ENCODE data around the gene PLA2G4C. TPM values are rescaled to one million over a fixed set of nuclear protein-coding genes. Genes with fewer than 3 reads are reported as not detected.
"Not testable (repeated sequence)": the region's sequence is repeated elsewhere in the genome, so short reads cannot be mapped to it uniquely, and the experiment has no call there.

PLA2G4C gene
- total RNA-seq, 1 donor from 2014 or later, result 11.5 TPM

DNA sequence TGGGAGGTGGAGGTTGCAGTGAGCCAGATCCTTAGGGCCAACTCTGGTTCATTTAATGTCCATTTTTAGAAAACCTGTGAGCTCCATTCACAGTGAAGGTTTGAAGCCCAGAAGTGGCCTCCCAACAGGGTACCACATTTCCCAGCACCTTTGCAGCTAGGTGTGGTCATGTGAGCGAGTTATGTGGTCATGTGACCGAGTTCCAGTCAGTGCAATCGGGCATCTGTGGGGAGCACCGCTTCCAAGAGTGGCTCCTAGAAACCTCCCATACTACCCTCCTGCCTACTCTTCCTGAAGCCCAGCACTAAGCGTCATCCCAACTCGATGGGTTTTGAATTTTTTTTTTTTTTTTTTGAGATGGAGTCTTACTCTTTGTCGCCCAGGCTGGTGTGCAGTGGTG is 663 bp upstream of the PLA2G4C start:
- DNase-seq (ENCODE audit: low spot score), result no peak

DNA sequence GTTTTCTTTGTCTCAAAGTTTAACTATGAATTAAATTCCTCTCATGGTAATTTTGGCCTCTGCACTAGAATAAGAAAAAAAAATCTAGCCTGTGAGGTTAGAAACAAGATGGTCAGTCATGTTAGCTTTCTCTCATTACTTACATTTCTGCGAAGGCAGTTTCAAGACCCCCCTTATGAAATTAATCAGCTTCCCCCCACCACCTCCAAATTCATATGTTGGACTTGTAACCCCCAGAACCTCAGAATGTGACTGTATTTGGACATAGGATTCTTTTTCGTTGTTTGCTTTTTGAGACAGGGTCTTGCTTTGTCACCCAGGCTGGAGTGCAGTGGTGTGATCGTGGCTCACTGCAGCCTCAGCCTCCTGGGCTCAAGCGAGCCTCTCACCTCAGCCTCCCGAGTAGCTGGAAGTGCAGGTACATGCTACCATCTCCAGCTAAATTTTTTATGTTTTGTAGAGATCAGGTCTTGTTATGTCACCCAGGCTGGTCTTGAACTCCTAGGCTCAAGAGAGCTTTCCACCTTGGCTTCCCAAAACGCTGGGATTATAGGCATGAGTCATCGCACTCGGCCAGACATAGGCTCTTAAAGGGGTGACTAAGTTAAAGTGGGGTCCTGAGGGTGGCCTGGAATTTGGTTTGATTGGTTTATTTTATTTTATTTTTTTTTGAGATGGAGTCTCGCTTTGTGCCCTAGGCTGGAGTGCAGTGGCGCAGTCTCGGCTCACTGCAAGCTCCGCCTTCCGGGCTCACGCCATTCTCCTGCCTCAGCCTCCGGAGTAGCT is 1.4 kb downstream of the PLA2G4C start:
- no peak for DNase-seq (ENCODE audit: low spot score)

DNA sequence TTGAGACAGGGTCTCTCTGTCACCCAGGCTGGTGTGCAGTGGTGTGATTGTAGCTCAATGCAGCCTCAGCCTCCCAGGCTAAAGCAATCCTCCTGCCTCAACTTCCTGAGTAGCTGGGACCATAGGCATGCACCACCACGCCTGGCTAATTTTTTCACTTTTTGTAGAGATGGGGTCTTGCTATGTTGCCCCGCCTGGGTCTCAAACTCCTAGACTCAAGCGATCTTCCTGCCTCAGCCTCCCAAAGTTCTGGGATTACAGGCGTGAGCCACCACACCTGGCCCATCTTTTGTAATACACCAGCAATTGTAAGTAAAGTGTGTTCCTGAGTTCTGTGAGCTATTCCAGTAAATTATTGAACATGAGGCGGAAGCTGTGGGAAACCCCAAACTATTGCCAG is 6.7 kb downstream of the PLA2G4C start:
- no peak for DNase-seq (ENCODE audit: low spot score)

DNA sequence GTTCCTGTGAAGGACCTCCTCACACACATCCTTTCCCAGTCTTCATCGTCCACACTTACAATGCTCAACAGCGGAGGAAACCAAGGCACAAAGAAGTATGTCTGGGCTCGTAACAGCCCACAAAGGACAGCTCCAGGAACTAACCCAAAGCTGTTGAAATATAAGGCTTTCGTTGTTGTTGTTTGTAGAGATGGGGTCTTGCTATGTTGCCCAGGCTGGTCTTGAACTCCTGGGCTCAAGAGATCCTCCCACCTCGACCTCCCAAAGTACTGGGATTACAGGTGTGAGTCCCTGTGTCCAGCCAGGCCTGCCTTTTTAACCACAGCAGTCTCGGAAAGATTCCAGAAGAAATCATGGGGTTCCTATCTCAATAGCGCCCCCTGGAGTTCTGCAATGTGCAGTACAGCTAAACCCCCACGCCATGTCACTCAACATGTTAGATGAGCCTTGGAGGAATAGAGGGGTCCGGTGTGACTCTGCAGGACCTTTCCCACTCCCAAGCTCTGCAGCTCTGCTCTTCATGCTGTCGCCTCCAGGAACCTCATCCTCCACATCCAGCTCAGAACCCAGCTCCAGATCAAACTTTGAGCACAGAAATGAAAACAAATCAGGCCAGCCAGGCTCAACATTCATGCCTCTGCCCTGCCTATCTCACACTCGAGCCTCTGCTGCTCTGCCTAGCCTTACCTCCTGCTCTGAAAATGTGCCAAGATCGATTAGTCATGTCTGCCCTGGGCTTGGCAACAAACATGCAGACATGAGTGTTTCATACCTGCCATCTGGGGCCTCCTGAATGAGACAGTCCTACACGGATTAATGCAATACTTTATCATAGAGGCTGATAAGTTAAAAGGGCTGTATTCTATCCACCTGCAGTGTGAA is 7.5 kb downstream of the PLA2G4C start:
- no peak for DNase-seq (ENCODE audit: low spot score)

DNA sequence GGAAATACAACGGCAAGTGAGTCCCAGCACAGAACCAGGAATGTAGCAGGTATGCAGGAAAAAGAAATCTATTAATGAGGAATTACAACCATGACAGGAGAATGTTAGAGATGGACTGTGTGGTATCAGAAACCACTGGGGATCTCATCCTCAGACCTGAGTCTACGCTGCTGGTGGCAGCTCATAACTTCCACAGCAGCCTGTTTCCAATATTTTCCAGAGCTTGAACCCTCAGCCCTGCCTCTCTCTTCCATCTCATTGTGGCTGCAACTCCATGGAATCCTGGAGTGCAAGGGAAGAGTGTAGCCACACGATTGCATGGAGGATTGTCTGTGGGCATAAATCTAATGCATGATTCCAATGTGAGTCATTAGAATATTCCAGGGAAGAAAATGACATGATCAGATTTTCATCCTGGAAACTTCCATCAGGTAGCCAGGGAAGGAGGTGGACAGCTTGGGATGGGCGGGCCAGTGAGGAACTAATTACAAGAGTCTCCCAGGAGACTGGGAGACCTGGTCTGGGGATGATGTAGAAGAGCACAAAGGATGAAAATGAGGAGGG is 14.9 kb downstream of the PLA2G4C start:
- DNase-seq (ENCODE audit: low spot score), result no peak

DNA sequence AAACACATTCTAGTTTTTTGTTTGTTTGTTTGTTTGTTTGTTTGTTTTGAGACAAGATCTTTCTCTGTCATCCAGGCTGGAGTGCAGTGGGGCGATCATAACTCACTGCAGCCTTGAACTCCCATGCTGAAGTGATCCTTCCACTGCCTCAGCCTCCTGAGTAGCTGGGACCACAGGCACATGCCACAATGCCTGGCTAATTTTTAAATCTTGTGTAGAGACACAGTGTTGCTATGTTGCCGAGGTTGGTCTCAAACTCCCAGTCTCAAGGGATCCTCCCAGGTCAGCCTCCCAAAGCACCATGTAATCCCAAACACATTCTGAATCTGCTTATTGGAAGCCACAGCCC is 15.8 kb downstream of the PLA2G4C start:
- no peak for DNase-seq (ENCODE audit: low spot score)

DNA sequence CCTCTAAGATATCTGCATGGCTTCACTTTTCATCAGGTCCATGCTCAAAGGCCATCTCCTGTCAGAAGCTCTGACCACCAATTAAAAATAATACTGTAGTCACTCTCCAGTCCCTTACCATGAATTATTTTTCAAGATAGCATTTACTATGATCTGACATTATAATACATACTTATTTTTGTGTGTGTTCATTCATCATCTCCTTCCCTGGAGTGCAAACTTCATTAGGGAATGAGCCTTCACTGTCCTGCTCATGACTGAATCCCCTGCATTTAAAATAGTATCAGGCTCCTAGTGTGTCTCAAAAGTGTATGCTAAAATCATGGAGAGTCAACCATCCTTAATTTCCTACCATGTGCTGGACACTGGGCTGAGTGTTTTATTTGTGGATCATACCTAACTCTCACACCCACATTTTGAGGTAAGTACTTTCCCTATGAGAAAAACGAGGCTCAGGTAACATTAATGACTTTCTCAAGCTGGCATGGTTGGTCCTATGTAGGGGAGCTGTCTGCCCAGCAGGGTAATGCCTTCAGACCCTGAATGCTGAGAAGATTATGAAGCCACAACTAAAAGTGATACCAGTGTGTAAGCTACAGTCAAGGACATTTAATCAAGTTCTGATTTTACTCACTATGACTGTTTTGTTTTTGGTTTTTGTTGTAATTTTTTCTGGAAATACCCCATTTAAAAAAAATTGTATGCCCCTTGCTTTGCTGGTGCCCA is 16.3 kb downstream of the PLA2G4C start:
- DNase-seq (ENCODE audit: low spot score), result no peak

DNA sequence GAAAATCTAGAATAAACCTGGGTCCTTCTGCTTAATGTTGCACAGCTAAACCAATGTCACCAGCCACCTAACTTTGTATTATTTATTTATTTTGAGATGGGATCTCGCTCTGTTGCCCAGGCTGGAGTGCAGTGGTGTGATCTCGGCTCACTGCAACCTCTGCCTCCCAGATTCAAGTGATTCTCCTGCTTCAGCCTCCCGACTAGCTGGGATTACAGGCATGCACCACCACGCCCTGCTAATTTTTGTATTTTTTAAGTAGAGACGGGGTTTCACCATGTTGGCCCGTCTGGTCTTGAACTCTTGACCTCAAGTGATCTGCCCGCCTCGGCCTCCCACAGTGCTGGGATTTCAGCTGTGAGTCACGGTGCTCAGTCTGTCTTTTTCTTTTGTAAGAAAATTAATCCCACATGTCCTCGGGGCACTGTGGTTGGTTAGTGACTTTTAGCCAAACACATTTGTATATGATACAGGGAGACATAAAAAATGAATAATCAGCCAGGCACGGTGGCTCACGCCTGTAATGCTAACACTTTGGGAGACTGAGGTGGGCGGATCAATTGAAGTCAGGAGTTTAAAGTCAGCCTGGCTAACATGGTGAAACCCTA is 19.4 kb downstream of the PLA2G4C start:
- DNase-seq (ENCODE audit: low spot score), result not testable (repeated sequence)

DNA sequence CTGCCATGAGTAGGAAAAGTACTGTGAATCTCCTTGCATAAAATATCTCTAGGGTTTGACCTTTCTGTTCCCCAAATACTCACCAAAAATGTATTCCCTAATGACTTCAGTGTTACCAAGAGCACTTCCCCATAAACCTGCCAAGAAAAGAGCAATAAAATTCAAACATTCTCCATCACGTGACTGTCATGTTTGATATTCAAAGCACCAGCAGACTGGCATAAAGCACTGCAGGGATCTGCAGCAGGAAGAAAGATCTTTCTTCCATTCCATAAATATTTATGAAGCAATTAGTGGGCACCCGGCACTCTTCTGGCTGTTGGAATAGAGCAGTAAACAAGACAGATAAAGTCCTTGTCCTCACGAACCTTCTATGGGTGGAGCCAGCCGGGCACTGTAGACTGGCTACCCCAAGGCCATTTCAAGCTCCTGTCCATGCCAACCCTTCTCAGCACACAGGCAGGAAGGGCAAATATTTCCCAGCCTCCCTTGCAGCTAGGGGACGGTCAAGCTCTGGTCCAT is 20.3 kb downstream of the PLA2G4C start:
- DNase-seq (ENCODE audit: low spot score), result no peak

DNA sequence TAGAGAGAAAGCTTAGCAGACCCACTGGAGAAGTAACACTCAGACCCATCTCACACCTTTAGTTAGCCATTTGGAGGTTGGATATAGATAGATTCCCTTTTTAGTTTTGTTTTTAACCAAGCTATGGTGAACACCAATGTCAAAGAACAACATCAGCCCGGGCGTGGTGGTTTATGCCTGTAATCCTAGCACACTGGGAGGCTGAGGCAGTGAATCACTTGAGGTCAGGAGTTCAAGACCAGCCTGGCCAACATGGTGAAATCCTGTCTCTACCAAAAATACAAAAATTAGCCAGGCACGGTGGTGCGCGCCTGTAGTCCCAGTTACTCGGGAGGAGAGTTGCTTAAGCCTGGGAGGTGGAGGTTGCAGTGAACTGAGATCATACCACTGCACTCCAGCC is 21.6 kb downstream of the PLA2G4C start:
- not testable (repeated sequence) for DNase-seq (ENCODE audit: low spot score)

DNA sequence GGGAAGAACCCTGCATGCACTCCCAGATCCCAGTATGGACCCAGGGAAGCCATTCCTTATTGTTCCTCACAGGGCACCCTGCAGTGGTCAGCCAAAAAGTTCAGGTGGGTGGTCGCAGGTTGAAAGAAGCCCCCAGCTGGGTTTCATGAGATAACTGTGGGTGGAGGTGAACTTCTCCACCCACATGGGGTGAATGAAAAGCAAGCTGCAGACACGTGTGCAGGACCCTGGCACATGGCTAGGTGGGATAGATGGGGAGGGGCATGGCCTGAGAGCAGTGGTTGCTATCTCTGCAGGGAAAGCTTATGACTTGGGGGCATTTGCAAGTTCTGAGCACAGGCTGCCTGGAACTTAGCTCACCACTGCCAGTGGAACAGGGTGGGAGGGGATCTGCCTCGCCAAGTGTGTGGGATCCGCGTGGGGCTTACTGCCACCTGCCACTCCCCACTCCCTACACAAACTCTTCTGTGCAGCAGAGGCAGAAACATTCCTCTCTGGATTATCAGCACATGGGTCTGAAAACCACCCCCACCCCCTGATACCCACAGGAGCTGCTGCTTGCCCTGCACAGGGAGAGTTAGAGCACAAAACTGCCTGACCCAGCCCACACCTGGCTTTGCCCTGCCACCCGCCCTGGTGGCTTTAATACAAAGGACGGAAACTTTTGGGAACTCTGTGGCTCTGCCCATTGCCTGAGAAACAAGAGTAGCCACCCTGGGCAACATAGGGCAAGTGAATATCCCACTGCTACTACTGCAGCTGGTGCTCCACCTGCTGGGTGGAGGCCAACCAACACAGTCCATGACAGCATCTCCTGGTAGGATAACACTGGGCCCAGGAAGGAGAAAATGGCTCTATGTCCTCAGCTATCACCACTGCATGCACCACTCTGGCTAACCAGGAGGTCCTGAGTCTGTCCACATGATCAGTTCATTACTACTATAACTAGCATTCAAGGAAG is 24.4 kb downstream of the PLA2G4C start:
- no peak for DNase-seq (ENCODE audit: low spot score)

DNA sequence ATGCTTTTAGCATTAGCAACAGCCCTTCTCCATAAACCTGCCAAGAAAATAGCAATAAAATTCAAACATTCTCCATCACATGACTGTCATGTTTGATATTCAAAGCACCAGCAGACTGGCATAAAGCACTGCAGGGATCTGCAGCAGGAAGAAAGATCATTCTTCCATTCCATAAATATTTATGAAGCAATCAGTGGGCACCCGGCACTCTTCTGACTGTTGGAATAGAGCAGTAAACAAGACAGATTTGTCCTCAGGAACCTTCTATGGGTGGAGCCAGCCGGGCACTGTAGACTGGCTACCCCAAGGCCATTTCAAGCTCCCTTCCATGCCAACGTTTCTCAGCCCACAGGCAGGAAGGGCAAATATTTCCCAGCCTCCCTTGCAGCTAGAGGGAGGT is 25.5 kb downstream of the PLA2G4C start:
- DNase-seq (ENCODE audit: low spot score), result no peak

DNA sequence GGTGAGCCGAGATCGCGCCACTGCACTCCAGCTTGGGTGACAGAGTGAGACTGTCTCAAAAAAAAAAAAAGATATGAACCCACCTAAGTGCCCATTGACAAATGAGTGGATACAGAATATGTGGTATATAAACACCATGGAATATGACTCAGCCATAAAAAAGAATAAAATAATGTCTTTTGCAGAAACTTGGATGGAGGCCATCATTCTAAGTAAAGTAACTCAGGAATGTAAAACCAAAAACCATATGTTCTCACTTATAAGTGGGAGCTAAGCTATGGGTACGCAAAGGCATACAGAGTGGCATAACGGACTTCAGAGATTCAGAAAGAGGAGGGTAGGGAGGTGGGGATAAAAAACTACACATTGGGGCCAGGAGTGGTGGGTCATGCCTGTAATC is 29.5 kb downstream of the PLA2G4C start:
- no peak for DNase-seq (ENCODE audit: low spot score)

DNA sequence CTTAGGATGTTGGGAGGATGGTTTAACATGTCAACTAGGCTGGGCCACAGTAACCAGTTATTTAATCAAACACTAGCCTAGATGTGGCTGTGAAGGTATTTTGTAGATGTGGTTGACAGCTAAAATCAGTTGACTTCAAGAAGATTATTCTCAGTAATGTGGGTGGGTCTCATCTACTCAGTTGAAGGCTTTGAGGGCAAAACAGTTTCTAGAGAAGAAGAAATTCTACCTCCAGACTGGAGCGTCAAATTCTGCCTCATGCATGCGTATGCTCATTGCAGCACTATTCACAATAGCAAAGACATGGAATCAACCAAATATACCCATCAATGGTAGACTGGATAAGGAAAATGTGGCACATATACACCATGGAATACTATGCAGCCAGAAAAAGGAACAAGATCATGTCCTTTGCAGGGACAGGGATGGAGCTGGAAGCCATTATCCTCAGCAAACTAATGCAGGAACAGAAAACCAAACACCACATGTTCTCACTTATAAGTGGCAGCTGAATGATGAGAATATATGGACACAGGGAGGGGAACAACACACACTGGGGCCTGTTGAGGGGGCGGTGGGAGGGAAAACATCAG is 40.3 kb downstream of the PLA2G4C start:
- not testable (repeated sequence) for DNase-seq (ENCODE audit: low spot score)

DNA sequence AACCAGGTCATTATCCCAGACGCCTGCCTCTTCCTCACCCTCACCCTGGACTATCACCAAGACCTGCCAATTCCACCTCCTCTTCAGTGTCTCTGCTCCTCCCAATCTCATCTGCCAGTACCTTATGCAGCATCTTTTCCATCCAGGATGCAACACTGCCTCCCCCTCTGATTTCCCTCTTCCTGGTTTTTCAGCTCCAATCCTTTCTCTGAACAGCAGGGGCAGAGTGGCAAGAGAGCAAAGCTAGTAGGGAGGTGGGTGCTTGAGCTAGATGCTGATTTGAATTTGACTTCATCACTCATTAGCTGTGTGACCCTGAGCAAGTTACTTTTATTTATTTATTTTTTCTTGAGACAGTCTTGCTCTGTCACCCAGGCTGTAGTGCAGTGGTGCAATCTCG is 41.2 kb downstream of the PLA2G4C start:
- no peak for DNase-seq (ENCODE audit: low spot score)

DNA sequence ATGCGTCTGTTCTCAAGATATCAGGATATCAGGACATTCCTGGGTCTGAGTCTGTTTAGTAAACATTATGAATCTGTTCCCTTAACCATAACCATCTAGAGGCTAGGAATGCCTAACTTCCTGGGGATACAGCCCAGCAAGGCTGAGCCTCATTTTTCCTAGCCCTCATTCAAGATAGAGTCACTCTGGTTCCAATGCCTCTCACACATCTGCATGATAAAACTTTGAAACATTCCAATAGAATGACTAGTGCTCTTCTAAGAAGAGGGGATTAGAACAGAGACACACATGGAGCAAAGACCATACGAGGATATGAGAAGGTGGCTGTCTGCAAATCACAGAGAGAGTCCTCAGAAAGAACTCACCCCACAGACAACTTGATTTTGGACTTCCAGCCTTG is 46.1 kb downstream of the PLA2G4C start:
- no peak for DNase-seq (ENCODE audit: low spot score)

DNA sequence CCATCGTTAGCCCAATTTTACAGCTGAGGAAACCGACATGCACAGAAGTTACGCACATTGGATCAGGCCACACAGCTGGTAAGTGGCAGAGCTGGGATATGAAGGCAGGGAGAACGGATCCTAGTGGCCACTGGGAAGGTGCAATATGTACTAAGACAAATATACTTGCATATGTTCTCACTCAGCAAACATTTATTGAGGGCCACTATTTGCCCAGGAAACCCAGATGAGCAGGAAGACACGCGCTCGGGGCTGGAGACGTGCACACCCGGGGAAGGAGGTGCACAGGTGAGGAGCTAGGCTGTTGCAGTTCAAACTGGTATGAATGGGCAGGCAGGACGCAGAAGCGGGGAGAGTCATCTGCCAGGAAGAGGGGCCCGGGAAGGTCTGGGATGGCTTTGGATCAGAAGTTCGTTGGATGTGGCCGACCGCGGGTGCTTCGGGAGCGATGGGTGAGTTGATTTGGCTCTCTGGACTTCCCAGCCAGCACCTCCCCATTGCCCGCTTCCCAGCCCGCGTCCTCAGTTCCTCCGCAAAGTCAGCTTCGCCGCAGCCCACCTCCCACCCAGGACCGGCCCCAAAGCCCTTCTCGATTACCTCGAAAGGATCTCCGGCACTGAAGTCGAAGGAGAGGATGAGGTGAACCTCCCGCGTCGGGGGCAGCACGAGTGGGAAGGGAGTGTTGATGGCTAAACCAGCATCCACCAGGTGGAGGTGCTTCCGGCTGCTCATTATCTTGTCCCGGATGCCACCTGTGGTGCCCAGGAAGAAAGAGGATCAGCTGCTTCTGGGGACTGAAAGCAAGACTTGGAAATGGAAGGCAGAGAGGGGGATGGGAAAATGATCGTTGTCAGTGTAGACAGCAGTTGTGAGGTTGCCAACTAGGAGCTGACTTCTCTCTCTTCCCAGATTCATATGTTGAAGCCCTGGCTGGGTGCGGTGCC is 48.9 kb downstream of the PLA2G4C start:
- no peak for DNase-seq (ENCODE audit: low spot score)

DNA sequence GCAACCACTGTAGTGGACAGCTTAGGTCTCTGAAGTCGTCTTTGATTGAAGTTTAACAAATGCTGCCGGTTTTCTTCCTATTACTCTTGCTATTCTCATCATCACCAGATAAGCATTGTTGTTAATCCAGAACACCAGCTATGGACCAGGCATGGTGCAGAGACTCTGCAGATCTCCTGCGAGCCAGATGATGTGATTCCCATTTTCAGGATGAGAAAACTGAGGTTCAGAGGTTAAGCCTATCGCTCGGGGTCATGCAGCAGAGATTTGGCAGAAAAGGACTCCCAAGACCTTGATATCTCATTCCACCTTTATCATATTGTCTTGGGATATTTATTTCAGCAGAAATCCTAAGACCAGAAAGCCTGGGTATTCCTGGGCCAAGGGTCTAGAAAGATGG is 50.2 kb downstream of the PLA2G4C start:
- no peak for DNase-seq (ENCODE audit: low spot score)

DNA sequence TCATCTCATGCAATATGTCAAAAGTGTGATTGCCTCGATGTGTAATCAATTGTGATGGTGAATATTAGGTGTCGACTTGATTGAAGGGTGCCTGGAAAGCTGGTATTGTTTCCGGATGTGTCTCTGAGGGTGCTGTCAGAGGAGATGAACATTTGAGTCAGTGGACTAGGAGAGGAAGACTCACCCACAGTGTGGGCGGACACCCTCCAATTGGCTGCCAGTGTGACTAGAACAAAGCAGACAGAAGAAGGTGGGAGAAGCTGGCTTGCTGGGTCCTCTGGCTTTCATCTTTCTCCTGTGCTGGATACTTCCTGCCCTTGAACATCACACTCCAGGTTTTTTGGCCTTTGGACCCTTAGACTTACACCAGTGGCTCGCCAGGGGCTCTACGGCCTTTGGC is 51.3 kb downstream of the PLA2G4C start:
- DNase-seq (ENCODE audit: low spot score), result no peak
